HG03460 (cell line): ENCODE measurements around the gene STK10.
A peak's percentile ranks its signal among the peaks of the same experiment; 100 is the strongest.

Experiments
- ATAC-seq: cut with Tn5 transposase; IDR thresholded peaks from one replicate; pipeline ENCODE4 v1.9.1; 2021; ENCODE audit not compliant: unreplicated experiment

The STK10 gene

GRCh38 chr5:172189693-172190296 lies 1.8 kb upstream of the STK10 start:
- no peak for ATAC-seq

GRCh38 chr5:172188893-172189692 lies 1.1 kb upstream of the STK10 start:
- no peak for ATAC-seq

GRCh38 chr5:172187118-172188032 lies 649 bp downstream of the STK10 start:
- peak; percentile 30 for ATAC-seq

- no peak for ATAC-seq
Measured at GRCh38 chr5:172186114-172186695, 1.8 kb downstream of the STK10 start.

GRCh38 chr5:172185096-172185461 lies 2.9 kb downstream of the STK10 start:
- no peak for ATAC-seq

GRCh38 chr5:172183881-172184280 lies 4.1 kb downstream of the STK10 start:
- ATAC-seq: no peak

GRCh38 chr5:172182291-172182690 lies 5.7 kb downstream of the STK10 start:
- no peak for ATAC-seq

GRCh38 chr5:172180936-172181335 lies 7.1 kb downstream of the STK10 start:
- no peak for ATAC-seq

GRCh38 chr5:172178991-172179989 lies 8.7 kb downstream of the STK10 start:
- peak; percentile 28 for ATAC-seq

GRCh38 chr5:172178301-172178987 lies 9.6 kb downstream of the STK10 start:
- no peak for ATAC-seq

GRCh38 chr5:172177176-172177575 lies 10.8 kb downstream of the STK10 start:
- ATAC-seq: no peak

- ATAC-seq: peak; percentile 53
Measured at GRCh38 chr5:172175263-172175719, 12.7 kb downstream of the STK10 start.

- ATAC-seq: no peak
Measured at GRCh38 chr5:172173564-172174153, 14.4 kb downstream of the STK10 start.

GRCh38 chr5:172172912-172173563 lies 15.0 kb downstream of the STK10 start:
- no peak for ATAC-seq

- no peak for ATAC-seq
Measured at GRCh38 chr5:172171118-172171517, 16.9 kb downstream of the STK10 start.

GRCh38 chr5:172170251-172170701 lies 17.7 kb downstream of the STK10 start:
- no peak for ATAC-seq

- ATAC-seq: no peak
Measured at GRCh38 chr5:172169216-172169615, 18.8 kb downstream of the STK10 start.

- no peak for ATAC-seq
Measured at GRCh38 chr5:172168311-172168710, 19.7 kb downstream of the STK10 start.
